Measurements from ENCODE around the gene INO80.

DNA sequence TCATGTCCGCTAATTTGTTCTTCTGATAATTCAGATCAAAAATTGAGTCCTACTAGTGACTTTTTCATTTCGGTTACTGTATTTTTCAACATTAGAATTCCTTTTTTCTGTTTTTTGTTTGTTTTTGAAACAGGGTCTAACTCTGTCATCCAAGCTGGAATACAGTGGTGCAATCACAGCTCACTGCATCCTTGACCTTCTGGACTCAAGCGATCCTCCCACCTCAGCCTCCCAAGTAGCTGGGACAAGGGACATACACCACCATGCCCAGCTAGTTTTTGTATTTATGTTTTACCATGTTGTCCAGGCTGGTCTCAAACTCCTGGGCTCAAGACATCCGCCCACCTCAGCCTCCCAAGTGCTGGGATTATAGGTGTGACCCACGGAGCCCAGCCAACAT lies 8.0 kb upstream of the INO80 start:
- TF ChIP-seq, protein P1, sequence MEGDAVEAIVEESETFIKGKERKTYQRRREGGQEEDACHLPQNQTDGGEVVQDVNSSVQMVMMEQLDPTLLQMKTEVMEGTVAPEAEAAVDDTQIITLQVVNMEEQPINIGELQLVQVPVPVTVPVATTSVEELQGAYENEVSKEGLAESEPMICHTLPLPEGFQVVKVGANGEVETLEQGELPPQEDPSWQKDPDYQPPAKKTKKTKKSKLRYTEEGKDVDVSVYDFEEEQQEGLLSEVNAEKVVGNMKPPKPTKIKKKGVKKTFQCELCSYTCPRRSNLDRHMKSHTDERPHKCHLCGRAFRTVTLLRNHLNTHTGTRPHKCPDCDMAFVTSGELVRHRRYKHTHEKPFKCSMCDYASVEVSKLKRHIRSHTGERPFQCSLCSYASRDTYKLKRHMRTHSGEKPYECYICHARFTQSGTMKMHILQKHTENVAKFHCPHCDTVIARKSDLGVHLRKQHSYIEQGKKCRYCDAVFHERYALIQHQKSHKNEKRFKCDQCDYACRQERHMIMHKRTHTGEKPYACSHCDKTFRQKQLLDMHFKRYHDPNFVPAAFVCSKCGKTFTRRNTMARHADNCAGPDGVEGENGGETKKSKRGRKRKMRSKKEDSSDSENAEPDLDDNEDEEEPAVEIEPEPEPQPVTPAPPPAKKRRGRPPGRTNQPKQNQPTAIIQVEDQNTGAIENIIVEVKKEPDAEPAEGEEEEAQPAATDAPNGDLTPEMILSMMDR (conservative IDR thresholded peaks at IDR 0.05) = no peak
- no peak for TF ChIP-seq ZFX (IDR thresholded peaks at IDR 0.05)

Measured in C4-2B (cell line).